Measurements from ENCODE around the gene RBM15. TPM values are rescaled to one million over a fixed set of nuclear protein-coding genes. Genes with fewer than 3 reads are reported as not detected.

The RBM15 gene
- total and polyA plus RNA-seq, 2 experiments from 2014 or later = 20.8 to 84.0 TPM

DNA sequence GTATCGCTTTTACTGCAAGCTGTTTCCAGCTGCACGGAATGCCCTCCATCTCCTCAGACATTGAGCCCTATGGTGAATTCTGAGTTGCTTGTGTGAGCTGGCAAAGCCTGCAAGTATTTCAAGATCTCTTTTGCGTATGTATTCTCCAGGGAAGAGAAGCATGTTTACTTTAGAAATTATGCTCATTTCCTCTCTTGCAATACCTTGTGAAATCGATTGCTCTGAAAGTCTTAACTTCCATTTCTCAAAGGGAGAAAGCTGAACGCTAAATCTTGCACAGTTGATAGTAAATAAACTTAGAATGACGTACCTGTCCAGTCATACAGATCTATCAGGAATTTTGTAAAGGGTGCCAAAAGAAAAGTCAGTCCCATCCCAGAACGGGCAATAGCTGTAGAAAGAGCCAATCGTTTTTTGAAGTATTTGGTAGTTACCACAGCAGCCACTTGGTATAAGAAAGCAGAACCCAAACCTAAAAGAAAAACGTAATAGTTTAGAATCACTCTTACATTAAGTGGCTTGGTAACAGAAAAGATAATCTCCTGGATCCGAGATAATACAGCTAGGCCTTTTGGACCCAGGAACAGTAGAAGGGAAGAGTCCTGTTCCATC lies 41.6 kb downstream of the RBM15 start:
- Mint-ChIP-seq H3K27ac (peak overlapping the region; percentile 27; the same call in 1 of the 2 replicates), H3K4me3 (no peak overlapping the region), H3K4me1 (peaks cover 7% of the 10 kb centered on the region; the same call in 2 of the 3 replicates), H3K9me3 (no peaks in the 10 kb centered on the region), H3K27me3 (ENCODE audit: insufficient read depth, low read depth, poor library complexity) (peaks cover 2% of the 10 kb centered on the region), H3K36me3 (ENCODE audit: low read depth) (peaks cover 39% of the 10 kb centered on the region)
- H3F3A ChIP-seq (replicated peaks; ENCODE audit: low read depth) = no peaks in the 10 kb centered on the region
- H3K36me3 ChIP-seq (ENCODE audit: insufficient read depth) = peaks cover 14% of the 10 kb centered on the region
- peaks cover 5% of the 10 kb centered on the region; the same call in 1 of the 2 replicates for H3K4me1 ChIP-seq (ENCODE audit: insufficient read depth)
- H4K20me1 ChIP-seq (replicated peaks; ENCODE audit: insufficient read depth) = peaks cover 3% of the 10 kb centered on the region; the same call in 1 of the 2 replicates
- no peak for DNase-seq (ENCODE audit: low spot score)
- H3K4me3 ChIP-seq = no peak overlapping the region
- H2AFZ ChIP-seq = no peak overlapping the region
- H3K9me2 ChIP-seq (ENCODE audit: insufficient read depth) = no peaks in the 10 kb centered on the region
- no peak for ATAC-seq
- H3K4me2 ChIP-seq = no peak overlapping the region
- no peaks in the 10 kb centered on the region for H3K27me3 ChIP-seq (ENCODE audit: insufficient read depth)
- H3K27ac ChIP-seq (ENCODE audit: low read depth) = no peak overlapping the region
- no peak for TF ChIP-seq EZH2phosphoT487 (IDR thresholded peaks at IDR 0.05; ENCODE audit: unreplicated experiment)
- TF ChIP-seq EZH2 (IDR thresholded peaks at IDR 0.05; ENCODE audit: low read depth, unreplicated experiment) = no peak
- no peak for TF ChIP-seq STAT1 (IDR thresholded peaks at IDR 0.05; ENCODE audit: unreplicated experiment)
- no peak for TF ChIP-seq NANOG (IDR thresholded peaks at IDR 0.05; ENCODE audit: borderline replicate concordance)
- no peak for TF ChIP-seq ZNF114 (CRISPR knock-in tag; IDR thresholded peaks at IDR 0.05)
- TF ChIP-seq, protein P1, sequence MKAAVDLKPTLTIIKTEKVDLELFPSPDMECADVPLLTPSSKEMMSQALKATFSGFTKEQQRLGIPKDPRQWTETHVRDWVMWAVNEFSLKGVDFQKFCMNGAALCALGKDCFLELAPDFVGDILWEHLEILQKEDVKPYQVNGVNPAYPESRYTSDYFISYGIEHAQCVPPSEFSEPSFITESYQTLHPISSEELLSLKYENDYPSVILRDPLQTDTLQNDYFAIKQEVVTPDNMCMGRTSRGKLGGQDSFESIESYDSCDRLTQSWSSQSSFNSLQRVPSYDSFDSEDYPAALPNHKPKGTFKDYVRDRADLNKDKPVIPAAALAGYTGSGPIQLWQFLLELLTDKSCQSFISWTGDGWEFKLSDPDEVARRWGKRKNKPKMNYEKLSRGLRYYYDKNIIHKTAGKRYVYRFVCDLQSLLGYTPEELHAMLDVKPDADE (IDR thresholded peaks at IDR 0.05) = no peak
- no peak for TF ChIP-seq POLR2AphosphoS5 (IDR thresholded peaks at IDR 0.05; ENCODE audit: low read depth)
- TF ChIP-seq ZNF331 (CRISPR knock-in tag; IDR thresholded peaks at IDR 0.05; ENCODE audit: low read depth) = no peak
- TF ChIP-seq, protein P2, sequence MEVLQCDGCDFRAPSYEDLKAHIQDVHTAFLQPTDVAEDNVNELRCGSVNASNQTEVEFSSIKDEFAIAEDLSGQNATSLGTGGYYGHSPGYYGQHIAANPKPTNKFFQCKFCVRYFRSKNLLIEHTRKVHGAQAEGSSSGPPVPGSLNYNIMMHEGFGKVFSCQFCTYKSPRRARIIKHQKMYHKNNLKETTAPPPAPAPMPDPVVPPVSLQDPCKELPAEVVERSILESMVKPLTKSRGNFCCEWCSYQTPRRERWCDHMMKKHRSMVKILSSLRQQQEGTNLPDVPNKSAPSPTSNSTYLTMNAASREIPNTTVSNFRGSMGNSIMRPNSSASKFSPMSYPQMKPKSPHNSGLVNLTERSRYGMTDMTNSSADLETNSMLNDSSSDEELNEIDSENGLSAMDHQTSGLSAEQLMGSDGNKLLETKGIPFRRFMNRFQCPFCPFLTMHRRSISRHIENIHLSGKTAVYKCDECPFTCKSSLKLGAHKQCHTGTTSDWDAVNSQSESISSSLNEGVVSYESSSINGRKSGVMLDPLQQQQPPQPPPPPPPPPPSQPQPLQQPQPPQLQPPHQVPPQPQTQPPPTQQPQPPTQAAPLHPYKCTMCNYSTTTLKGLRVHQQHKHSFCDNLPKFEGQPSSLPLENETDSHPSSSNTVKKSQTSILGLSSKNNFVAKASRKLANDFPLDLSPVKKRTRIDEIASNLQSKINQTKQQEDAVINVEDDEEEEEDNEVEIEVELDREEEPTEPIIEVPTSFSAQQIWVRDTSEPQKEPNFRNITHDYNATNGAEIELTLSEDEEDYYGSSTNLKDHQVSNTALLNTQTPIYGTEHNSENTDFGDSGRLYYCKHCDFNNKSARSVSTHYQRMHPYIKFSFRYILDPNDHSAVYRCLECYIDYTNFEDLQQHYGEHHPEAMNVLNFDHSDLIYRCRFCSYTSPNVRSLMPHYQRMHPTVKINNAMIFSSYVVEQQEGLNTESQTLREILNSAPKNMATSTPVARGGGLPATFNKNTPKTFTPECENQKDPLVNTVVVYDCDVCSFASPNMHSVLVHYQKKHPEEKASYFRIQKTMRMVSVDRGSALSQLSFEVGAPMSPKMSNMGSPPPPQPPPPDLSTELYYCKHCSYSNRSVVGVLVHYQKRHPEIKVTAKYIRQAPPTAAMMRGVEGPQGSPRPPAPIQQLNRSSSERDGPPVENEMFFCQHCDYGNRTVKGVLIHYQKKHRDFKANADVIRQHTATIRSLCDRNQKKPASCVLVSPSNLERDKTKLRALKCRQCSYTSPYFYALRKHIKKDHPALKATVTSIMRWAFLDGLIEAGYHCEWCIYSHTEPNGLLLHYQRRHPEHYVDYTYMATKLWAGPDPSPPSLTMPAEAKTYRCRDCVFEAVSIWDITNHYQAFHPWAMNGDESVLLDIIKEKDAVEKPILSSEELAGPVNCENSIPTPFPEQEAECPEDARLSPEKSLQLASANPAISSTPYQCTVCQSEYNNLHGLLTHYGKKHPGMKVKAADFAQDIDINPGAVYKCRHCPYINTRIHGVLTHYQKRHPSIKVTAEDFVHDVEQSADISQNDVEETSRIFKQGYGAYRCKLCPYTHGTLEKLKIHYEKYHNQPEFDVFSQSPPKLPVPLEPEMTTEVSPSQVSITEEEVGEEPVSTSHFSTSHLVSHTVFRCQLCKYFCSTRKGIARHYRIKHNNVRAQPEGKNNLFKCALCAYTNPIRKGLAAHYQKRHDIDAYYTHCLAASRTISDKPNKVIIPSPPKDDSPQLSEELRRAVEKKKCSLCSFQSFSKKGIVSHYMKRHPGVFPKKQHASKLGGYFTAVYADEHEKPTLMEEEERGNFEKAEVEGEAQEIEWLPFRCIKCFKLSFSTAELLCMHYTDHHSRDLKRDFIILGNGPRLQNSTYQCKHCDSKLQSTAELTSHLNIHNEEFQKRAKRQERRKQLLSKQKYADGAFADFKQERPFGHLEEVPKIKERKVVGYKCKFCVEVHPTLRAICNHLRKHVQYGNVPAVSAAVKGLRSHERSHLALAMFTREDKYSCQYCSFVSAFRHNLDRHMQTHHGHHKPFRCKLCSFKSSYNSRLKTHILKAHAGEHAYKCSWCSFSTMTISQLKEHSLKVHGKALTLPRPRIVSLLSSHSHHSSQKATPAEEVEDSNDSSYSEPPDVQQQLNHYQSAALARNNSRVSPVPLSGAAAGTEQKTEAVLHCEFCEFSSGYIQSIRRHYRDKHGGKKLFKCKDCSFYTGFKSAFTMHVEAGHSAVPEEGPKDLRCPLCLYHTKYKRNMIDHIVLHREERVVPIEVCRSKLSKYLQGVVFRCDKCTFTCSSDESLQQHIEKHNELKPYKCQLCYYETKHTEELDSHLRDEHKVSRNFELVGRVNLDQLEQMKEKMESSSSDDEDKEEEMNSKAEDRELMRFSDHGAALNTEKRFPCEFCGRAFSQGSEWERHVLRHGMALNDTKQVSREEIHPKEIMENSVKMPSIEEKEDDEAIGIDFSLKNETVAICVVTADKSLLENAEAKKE (CRISPR knock-in tag; IDR thresholded peaks at IDR 0.05) = no peak
- no peak for TF ChIP-seq CREB1 (CRISPR knock-in tag; IDR thresholded peaks at IDR 0.05; ENCODE audit: low read depth)
- TF ChIP-seq, protein P3, sequence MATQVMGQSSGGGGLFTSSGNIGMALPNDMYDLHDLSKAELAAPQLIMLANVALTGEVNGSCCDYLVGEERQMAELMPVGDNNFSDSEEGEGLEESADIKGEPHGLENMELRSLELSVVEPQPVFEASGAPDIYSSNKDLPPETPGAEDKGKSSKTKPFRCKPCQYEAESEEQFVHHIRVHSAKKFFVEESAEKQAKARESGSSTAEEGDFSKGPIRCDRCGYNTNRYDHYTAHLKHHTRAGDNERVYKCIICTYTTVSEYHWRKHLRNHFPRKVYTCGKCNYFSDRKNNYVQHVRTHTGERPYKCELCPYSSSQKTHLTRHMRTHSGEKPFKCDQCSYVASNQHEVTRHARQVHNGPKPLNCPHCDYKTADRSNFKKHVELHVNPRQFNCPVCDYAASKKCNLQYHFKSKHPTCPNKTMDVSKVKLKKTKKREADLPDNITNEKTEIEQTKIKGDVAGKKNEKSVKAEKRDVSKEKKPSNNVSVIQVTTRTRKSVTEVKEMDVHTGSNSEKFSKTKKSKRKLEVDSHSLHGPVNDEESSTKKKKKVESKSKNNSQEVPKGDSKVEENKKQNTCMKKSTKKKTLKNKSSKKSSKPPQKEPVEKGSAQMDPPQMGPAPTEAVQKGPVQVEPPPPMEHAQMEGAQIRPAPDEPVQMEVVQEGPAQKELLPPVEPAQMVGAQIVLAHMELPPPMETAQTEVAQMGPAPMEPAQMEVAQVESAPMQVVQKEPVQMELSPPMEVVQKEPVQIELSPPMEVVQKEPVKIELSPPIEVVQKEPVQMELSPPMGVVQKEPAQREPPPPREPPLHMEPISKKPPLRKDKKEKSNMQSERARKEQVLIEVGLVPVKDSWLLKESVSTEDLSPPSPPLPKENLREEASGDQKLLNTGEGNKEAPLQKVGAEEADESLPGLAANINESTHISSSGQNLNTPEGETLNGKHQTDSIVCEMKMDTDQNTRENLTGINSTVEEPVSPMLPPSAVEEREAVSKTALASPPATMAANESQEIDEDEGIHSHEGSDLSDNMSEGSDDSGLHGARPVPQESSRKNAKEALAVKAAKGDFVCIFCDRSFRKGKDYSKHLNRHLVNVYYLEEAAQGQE (IDR thresholded peaks at IDR 0.05; ENCODE audit: unreplicated experiment) = no peak
- no peak for TF ChIP-seq JUNB (IDR thresholded peaks at IDR 0.05; ENCODE audit: unreplicated experiment)
- no peaks in the 10 kb centered on the region for H3K79me2 ChIP-seq (replicated peaks; ENCODE audit: insufficient read depth)
